Colonic mucosa (tissue), 4 donors: ENCODE data around the gene LILRB1. TPM values are rescaled to one million over a fixed set of nuclear protein-coding genes. Genes with fewer than 3 reads are reported as not detected.

Source experiments
- DNase-seq: peaks from one replicate; pipeline ENCODE4 v3.0.0-alpha.2; 2020
- H3K27ac ChIP-seq: fragments of 200-600 bp; one replicate; pipeline ENCODE4 v1.8.0; 2021
- H3K27me3 ChIP-seq: fragments of 200-600 bp; one replicate; pipeline ENCODE4 v1.8.0; 2021
- H3K36me3 ChIP-seq: fragments of 200-600 bp; one replicate; pipeline ENCODE4 v1.8.0; 2021
- H3K4me1 ChIP-seq: fragments of 200-600 bp; one replicate; pipeline ENCODE4 v1.8.0; 2021; ENCODE audit warnings: mild to moderate bottlenecking
- H3K4me3 ChIP-seq: fragments of 200-600 bp; one replicate; pipeline ENCODE4 v1.8.0; 2021
- H3K9ac ChIP-seq, 2 donors: one replicate each; pipeline ENCODE4 v1.7.0; 2013; ENCODE audit warnings: control low read depth in 2 of 2, low read depth in 2 of 2, low read length in 2 of 2
- H3K9me3 ChIP-seq: fragments of 200-600 bp; one replicate; pipeline ENCODE4 v1.8.0; 2021
- intact Hi-C: fragments of 100-400 bp; cut with DNase I; formaldehyde crosslinking; loops from one replicate; pipeline ENCODE4 v1.14.1; 2022
- total RNA-seq, 2 donors: library from RNA; stranded (reverse); fragmentation: NEBNext Ultra II Directional in 1 of 2; extraction: Animal tissue kit (Norgen Biotek cat#: 25700) in 1 of 2; gene quantifications; one replicate each; pipeline ENCODE4 v1.2.1, GENCODE V29; 2021
- TF ChIP-seq, protein P1 (sequence below): fragments of 200-600 bp; IDR thresholded peaks from one replicate; pipeline ENCODE4 v1.8.0; 2022; ENCODE audit warnings: antibody characterized with exemption, mild to moderate bottlenecking
- donor health status: healthy.
- donor health status: DM: no; HTN: no; CAD: no.
- donor health status: DM: no; HTN: no; CAD: no.

The LILRB1 gene
- total RNA-seq, 2 donors from 2014 or later, result 2.1 to 3.6 TPM

DNA sequence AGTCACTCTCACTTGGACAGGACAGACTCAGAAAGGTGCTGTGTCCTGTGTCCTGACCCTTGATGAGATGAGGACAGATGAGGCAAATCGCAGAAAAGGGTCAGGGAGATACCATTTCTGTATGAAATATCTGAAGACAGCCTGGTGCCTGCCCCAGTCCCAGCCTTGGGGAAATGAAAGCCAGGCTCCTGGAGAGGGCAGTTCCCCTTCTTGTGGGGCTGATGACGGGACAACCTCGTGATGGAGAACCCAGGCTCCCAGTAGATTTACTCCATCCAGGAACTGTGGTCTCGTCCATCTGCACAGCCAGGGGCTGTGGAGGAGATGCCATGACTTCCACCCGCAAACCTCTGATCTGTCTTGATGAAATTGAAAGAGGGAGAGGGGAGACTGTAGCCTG is 13.8 kb downstream of the LILRB1 start:
- DNase-seq, result no peak
- intact Hi-C loops, result no loop called here
- Histone ChIP-seq H3K36me3 (no peaks in the 10 kb centered on the region), H3K4me3 (no peak overlapping the region), H3K27ac (no peak overlapping the region), H3K9me3 (no peaks in the 10 kb centered on the region), H3K9ac (no peak overlapping the region), H3K27me3 (no peaks in the 10 kb centered on the region), H3K4me1 (no peaks in the 10 kb centered on the region)
- TF ChIP-seq, protein P1, sequence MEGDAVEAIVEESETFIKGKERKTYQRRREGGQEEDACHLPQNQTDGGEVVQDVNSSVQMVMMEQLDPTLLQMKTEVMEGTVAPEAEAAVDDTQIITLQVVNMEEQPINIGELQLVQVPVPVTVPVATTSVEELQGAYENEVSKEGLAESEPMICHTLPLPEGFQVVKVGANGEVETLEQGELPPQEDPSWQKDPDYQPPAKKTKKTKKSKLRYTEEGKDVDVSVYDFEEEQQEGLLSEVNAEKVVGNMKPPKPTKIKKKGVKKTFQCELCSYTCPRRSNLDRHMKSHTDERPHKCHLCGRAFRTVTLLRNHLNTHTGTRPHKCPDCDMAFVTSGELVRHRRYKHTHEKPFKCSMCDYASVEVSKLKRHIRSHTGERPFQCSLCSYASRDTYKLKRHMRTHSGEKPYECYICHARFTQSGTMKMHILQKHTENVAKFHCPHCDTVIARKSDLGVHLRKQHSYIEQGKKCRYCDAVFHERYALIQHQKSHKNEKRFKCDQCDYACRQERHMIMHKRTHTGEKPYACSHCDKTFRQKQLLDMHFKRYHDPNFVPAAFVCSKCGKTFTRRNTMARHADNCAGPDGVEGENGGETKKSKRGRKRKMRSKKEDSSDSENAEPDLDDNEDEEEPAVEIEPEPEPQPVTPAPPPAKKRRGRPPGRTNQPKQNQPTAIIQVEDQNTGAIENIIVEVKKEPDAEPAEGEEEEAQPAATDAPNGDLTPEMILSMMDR, result no peak

DNA sequence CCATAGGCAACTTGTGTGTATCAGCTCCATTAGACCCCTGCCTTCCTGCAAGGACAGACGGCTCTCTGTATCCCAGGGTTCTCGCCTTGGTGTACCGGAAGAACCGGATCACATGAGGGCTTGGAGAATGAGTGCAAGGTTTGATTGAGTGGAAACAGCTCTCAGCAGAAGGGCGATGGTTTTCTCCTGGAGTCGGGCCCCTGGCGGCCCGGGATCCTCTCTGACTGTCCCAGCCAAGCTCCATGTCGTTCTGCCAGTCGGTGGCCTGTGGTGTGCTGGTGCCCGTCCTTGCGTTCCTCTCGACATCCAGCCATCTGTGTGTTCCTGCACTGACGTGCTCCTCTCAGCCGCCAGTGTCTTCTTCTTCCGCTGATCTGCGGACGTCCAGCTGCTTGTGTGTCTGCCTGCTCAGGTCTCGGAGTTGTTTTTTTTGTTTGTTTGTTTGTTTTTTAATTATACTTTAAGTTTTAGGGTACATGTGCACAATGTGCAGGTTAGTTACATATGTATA is 16.1 kb downstream of the LILRB1 start:
- no peak for DNase-seq
- no peaks in the 10 kb centered on the region for H3K27me3 ChIP-seq
- H3K36me3 ChIP-seq, result no peaks in the 10 kb centered on the region
- no peak overlapping the region for H3K9ac ChIP-seq
- no peaks in the 10 kb centered on the region for H3K4me1 ChIP-seq
- TF ChIP-seq, protein P1, result no peak
- no peak overlapping the region for H3K4me3 ChIP-seq
- H3K9me3 ChIP-seq, result no peaks in the 10 kb centered on the region
- intact Hi-C loops, result no loop called here
- H3K27ac ChIP-seq, result no peak overlapping the region

DNA sequence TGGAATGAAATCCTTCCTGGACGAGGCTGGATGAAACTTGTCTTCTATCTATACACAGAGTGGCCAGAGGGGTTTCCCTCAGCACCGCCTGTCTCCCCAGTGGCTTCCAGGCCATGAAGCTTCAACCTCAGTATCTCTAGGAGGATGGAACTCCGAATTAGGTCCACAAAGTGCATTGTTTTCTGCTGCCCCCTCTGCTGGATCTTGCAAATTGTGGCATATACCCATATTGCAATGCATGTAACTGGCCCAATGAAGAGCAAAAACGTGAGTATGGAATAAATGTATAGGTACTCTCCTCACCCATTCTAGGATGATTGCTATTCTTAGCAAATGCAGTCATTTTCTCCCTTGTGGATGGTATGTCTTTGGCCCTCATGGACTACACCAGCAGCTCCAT is 17.8 kb downstream of the LILRB1 start:
- intact Hi-C loops, result no loop called here
- H3K4me3 ChIP-seq, result no peak overlapping the region
- no peak overlapping the region for H3K9ac ChIP-seq
- H3K27me3 ChIP-seq, result no peaks in the 10 kb centered on the region
- TF ChIP-seq, protein P1, result no peak
- H3K9me3 ChIP-seq, result no peaks in the 10 kb centered on the region
- H3K4me1 ChIP-seq, result no peaks in the 10 kb centered on the region
- H3K27ac ChIP-seq, result no peak overlapping the region
- H3K36me3 ChIP-seq, result no peaks in the 10 kb centered on the region
- no peak for DNase-seq

- no peak for DNase-seq
- H3K27me3 ChIP-seq, result no peaks in the 10 kb centered on the region
- TF ChIP-seq, protein P1, result no peak
- intact Hi-C loops, result no loop called here
- H3K9me3 ChIP-seq, result no peaks in the 10 kb centered on the region
- H3K36me3 ChIP-seq, result no peaks in the 10 kb centered on the region
- H3K4me1 ChIP-seq, result no peaks in the 10 kb centered on the region
- H3K4me3 ChIP-seq, result no peak overlapping the region
- H3K9ac ChIP-seq, result no peak overlapping the region
- H3K27ac ChIP-seq, result no peak overlapping the region
Observed at GRCh38 chr19:54650108-54650655, 19.9 kb downstream of the LILRB1 start.

DNA sequence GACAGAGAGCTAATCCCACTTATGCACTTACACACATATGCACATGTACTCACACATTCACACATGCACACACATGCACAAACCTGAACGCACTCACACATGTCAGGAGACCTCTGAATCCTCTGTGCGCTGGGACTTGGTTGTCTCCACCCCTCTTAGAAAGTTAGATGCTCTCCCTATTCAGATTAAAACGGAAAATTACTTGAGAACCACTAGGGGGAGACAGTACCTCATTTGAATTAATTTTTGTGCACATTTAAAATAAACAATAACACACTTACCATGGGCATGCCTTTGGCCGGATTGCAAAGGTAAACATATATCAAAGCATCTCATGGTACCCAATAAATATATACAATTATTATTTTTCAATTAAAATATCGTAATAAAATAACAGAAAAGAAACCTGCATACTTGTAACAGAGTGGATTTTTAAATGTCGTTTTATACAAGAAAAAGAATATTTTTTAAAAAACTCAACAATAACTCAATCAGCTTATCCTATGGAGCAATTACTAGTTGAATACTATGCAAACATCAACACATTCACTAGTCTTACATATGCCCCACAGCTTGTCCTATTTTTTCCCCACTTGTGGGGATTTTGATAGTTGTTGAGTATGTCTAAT is 23.0 kb downstream of the LILRB1 start:
- Histone ChIP-seq H3K4me1 (no peaks in the 10 kb centered on the region), H3K9ac (no peak overlapping the region), H3K9me3 (no peaks in the 10 kb centered on the region), H3K36me3 (no peaks in the 10 kb centered on the region), H3K27me3 (no peaks in the 10 kb centered on the region), H3K4me3 (no peak overlapping the region), H3K27ac (no peak overlapping the region)
- TF ChIP-seq, protein P1, result peak; percentile 31
- intact Hi-C loops, result no loop called here
- no peak for DNase-seq
